ENCODE data around the gene DEPDC5. TPM values are rescaled to one million over a fixed set of nuclear protein-coding genes. Genes with fewer than 3 reads are reported as not detected.

DEPDC5 gene
- total RNA-seq, 5 donors from 2014 or later (not counting 1 experiment from before 2014, with no cell fraction given), result 40.3 to 52.7 (median 49.0) TPM

DNA sequence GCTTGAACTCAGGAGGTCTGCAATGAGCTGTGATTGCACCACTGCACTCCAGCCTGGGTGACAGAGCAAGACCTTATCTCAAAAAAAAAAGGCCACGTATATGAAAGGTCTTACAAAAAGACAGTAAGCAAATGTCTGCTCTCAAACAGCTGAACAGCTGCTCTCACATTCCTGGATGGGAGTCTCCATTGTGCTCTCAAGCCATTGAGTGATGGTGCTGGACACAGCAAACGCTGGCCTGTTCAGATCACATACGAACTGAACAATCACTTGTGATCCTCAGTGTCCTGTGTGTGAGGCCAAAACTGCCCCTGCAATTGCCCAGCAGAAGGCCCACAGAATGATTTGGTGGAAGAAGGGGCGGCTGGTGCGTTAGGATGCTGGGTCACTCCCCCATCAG is 156.2 kb downstream of the DEPDC5 start:
- H3K4me3 Mint-ChIP-seq, result no peak overlapping the region
- H3K9me3 ChIP-seq, result no peaks in the 10 kb centered on the region
- CTCF ChIA-PET, result no interaction called here
- POLR2A ChIA-PET, result no interaction called here
- no peak overlapping the region for H3K27ac ChIP-seq (ENCODE audit: low read length)
- H3K9me3 Mint-ChIP-seq, result no peaks in the 10 kb centered on the region
- no peak overlapping the region for H3K4me3 ChIP-seq (ENCODE audit: control insufficient read depth in 1 of 2, extremely low read depth in 1 of 2, low read length in 1 of 2)
- peaks cover 5 to 11% of the 10 kb centered on the region in 2 donors for H3K36me3 ChIP-seq (ENCODE audit: control insufficient read depth in 2 of 2, extremely low read depth in 1 of 2, insufficient read depth in 1 of 2, low read length in 1 of 2)
- no peaks in the 10 kb centered on the region for H3K4me1 ChIP-seq (ENCODE audit: control insufficient read depth in 1 of 2, extremely low read depth in 1 of 2, insufficient read depth in 2 of 2, low read length in 2 of 2)
- H3K27ac Mint-ChIP-seq, result no peak overlapping the region
- 92% methylated on average over 4 of the region's 5 CpGs for WGBS (ENCODE audit: insufficient coverage)
- H3K27me3 ChIP-seq (replicated peaks in 1 of 2; ENCODE audit: control insufficient read depth in 2 of 2, extremely low read depth in 1 of 2, insufficient read depth in 2 of 2, low read length in 1 of 2), result no peaks in the 10 kb centered on the region
- DNase-seq (no peak), ATAC-seq (replicated peaks in 1 of 4) (no peak)
- H3K4me1 Mint-ChIP-seq, result no peaks in the 10 kb centered on the region
- H3K36me3 Mint-ChIP-seq, result peaks cover 30% of the 10 kb centered on the region
- H3K27me3 Mint-ChIP-seq, result no peaks in the 10 kb centered on the region

DNA sequence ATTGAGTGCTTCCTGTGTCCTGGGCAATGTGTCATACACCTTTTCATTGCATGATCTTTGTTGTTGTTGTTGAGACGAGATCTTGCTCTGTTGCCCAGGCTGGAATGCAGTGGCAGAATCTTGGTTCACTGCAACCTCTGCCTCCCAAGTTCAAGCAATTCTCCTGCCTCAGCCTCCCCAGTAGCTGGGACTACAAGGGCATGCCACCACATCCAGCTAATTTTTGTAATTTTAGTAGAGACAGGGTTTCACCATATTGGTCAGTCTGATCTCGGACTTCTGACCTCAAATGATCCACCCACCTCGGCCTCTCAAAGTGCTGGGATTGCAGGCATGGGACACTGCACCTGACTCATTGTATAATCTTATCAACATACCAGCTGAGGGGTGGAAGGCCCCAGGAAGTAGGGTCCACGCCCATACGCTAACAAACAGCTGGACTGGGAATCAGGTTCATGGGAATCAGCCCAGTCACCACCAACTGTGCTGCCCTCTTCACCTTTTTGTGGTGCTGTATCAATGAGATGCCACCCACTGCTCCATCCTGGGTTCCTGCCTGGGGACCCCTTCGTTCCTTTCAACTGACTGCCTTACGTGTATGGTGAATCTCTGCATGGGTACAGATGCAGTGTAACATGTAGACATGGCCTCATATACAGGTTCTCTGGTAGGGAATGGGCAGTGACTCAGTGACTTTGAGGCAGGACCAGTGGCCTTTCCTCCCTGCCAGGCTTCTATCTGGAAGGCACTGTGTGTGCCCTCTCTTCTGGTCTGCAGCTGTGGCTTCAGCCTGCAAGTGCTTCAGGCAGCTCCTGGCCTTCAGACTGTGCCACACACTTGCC is 158.0 kb downstream of the DEPDC5 start:
- Mint-ChIP-seq H3K4me1 (peaks cover 0 to 2% (median 0%) of the 10 kb centered on the region in 3 donors), H3K36me3 (peaks cover 16% of the 10 kb centered on the region), H3K9me3 (no peaks in the 10 kb centered on the region), H3K27ac (no peak overlapping the region), H3K4me3 (no peak overlapping the region), H3K27me3 (no peaks in the 10 kb centered on the region)
- H3K4me1 ChIP-seq (ENCODE audit: control insufficient read depth in 1 of 2, extremely low read depth in 1 of 2, insufficient read depth in 2 of 2, low read length in 2 of 2), result no peaks in the 10 kb centered on the region
- ChIA-PET POLR2A (no interaction called here), CTCF (no interaction called here)
- ATAC-seq (replicated peaks in 1 of 4) (no peak), DNase-seq (no peak)
- H3K4me3 ChIP-seq (ENCODE audit: control insufficient read depth in 1 of 2, extremely low read depth in 1 of 2, low read length in 1 of 2), result no peak overlapping the region
- no peaks in the 10 kb centered on the region for H3K9me3 ChIP-seq
- no peaks in the 10 kb centered on the region for H3K27me3 ChIP-seq (replicated peaks in 1 of 2; ENCODE audit: control insufficient read depth in 2 of 2, extremely low read depth in 1 of 2, insufficient read depth in 2 of 2, low read length in 1 of 2)
- 100% methylated on average over 5 of the region's 7 CpGs for WGBS (ENCODE audit: insufficient coverage)
- H3K27ac ChIP-seq (ENCODE audit: low read length), result no peak overlapping the region
- H3K36me3 ChIP-seq (ENCODE audit: control insufficient read depth in 2 of 2, extremely low read depth in 1 of 2, insufficient read depth in 1 of 2, low read length in 1 of 2), result peaks cover under 1 to 5% of the 10 kb centered on the region in 2 donors

- ChIA-PET POLR2A (no interaction called here), CTCF (no interaction called here)
- Mint-ChIP-seq H3K9me3 (no peaks in the 10 kb centered on the region), H3K27me3 (no peaks in the 10 kb centered on the region), H3K36me3 (peaks cover 12% of the 10 kb centered on the region), H3K27ac (no peak overlapping the region), H3K4me1 (peaks cover 0 to 6% (median 2%) of the 10 kb centered on the region in 3 donors), H3K4me3 (no peak overlapping the region)
- Histone ChIP-seq H3K9me3 (no peaks in the 10 kb centered on the region), H3K27me3 (replicated peaks in 1 of 2; ENCODE audit: control insufficient read depth in 2 of 2, extremely low read depth in 1 of 2, insufficient read depth in 2 of 2, low read length in 1 of 2) (no peaks in the 10 kb centered on the region), H3K4me1 (ENCODE audit: control insufficient read depth in 1 of 2, extremely low read depth in 1 of 2, insufficient read depth in 2 of 2, low read length in 2 of 2) (peaks cover 0 to 4% of the 10 kb centered on the region in 2 experiments), H3K27ac (ENCODE audit: low read length) (no peak overlapping the region), H3K4me3 (ENCODE audit: control insufficient read depth in 1 of 2, extremely low read depth in 1 of 2, low read length in 1 of 2) (no peak overlapping the region), H3K36me3 (ENCODE audit: control insufficient read depth in 2 of 2, extremely low read depth in 1 of 2, insufficient read depth in 1 of 2, low read length in 1 of 2) (peaks cover 0 to 5% of the 10 kb centered on the region in 2 donors)
- no CpG with 5 or more reads among the region's 1 CpG for WGBS (ENCODE audit: insufficient coverage)
- ATAC-seq (replicated peaks in 1 of 4) (no peak), DNase-seq (no peak)
Observed at GRCh38 chr22:31912407-31912743, 158.6 kb downstream of the DEPDC5 start.

DNA sequence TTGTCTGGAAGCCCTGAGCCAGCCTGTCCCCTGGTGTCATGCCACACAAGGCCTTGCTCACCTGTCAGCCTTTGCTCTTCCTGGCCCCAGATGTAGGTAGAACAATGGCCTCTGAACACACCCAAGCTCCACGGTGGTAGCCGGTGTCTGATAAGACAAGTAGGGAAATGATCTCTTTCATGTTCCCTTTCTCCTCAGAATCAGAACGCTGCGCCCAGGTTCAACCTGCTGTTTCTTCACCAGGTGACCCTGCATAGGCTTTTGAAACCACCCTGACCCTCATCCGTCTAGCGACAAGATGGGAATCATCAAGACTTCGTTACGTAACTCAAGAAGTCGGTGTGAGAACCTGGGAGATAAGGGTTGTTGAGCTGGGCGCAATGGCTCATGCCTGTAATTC is 161.8 kb downstream of the DEPDC5 start:
- Histone ChIP-seq H3K9me3 (no peaks in the 10 kb centered on the region), H3K27ac (ENCODE audit: low read length) (no peak overlapping the region), H3K4me3 (ENCODE audit: control insufficient read depth in 1 of 2, extremely low read depth in 1 of 2, low read length in 1 of 2) (no peak overlapping the region), H3K4me1 (ENCODE audit: control insufficient read depth in 1 of 2, extremely low read depth in 1 of 2, insufficient read depth in 2 of 2, low read length in 2 of 2) (peaks cover 0 to 7% of the 10 kb centered on the region in 2 experiments), H3K27me3 (replicated peaks in 1 of 2; ENCODE audit: control insufficient read depth in 2 of 2, extremely low read depth in 1 of 2, insufficient read depth in 2 of 2, low read length in 1 of 2) (no peaks in the 10 kb centered on the region), H3K36me3 (ENCODE audit: control insufficient read depth in 2 of 2, extremely low read depth in 1 of 2, insufficient read depth in 1 of 2, low read length in 1 of 2) (no peaks in the 10 kb centered on the region)
- no peak overlapping the region for H3K27ac Mint-ChIP-seq
- CTCF ChIA-PET, result no interaction called here
- H3K4me1 Mint-ChIP-seq, result peaks cover 0 to 10% (median 5%) of the 10 kb centered on the region in 3 donors
- H3K4me3 Mint-ChIP-seq, result no peak overlapping the region
- no peaks in the 10 kb centered on the region for H3K9me3 Mint-ChIP-seq
- ATAC-seq (replicated peaks in 1 of 4), result no peak
- no peaks in the 10 kb centered on the region for H3K36me3 Mint-ChIP-seq
- POLR2A ChIA-PET, result no interaction called here
- H3K27me3 Mint-ChIP-seq, result no peaks in the 10 kb centered on the region
- DNase-seq, result no peak
- 100% methylated on average over 4 of the region's 10 CpGs for WGBS (ENCODE audit: insufficient coverage)

- Histone ChIP-seq H3K9me3 (no peaks in the 10 kb centered on the region), H3K27ac (ENCODE audit: low read length) (no peak overlapping the region), H3K4me1 (ENCODE audit: control insufficient read depth in 1 of 2, extremely low read depth in 1 of 2, insufficient read depth in 2 of 2, low read length in 2 of 2) (peaks cover 0 to 7% of the 10 kb centered on the region in 2 experiments), H3K27me3 (replicated peaks in 1 of 2; ENCODE audit: control insufficient read depth in 2 of 2, extremely low read depth in 1 of 2, insufficient read depth in 2 of 2, low read length in 1 of 2) (no peaks in the 10 kb centered on the region), H3K36me3 (ENCODE audit: control insufficient read depth in 2 of 2, extremely low read depth in 1 of 2, insufficient read depth in 1 of 2, low read length in 1 of 2) (no peaks in the 10 kb centered on the region), H3K4me3 (ENCODE audit: control insufficient read depth in 1 of 2, extremely low read depth in 1 of 2, low read length in 1 of 2) (no peak overlapping the region)
- 30% methylated on average over 6 of the region's 17 CpGs for WGBS (ENCODE audit: insufficient coverage)
- ChIA-PET CTCF (no interaction called here), POLR2A (no interaction called here)
- no peaks in the 10 kb centered on the region for H3K9me3 Mint-ChIP-seq
- H3K4me3 Mint-ChIP-seq, result peak overlapping the region in 1 of 3 donors; percentile 15
- DNase-seq, result peak in 1 of 35 experiments; percentile 28
- H3K27me3 Mint-ChIP-seq, result no peaks in the 10 kb centered on the region
- peak overlapping the region in 1 of 2 donors; percentile 22 for H3K27ac Mint-ChIP-seq
- no peaks in the 10 kb centered on the region for H3K36me3 Mint-ChIP-seq
- H3K4me1 Mint-ChIP-seq, result peaks cover 0 to 10% (median 5%) of the 10 kb centered on the region in 3 donors
- peak in 1 of 4 experiments; percentile 35 for ATAC-seq (replicated peaks in 1 of 4)
Observed at GRCh38 chr22:31917227-31917921, 163.6 kb downstream of the DEPDC5 start.

GRCh38 chr22:31919730-31920129 is 165.9 kb downstream of the DEPDC5 start:
- Histone ChIP-seq H3K4me1 (ENCODE audit: control insufficient read depth in 1 of 2, extremely low read depth in 1 of 2, insufficient read depth in 2 of 2, low read length in 2 of 2) (peaks cover 0 to 7% of the 10 kb centered on the region in 2 experiments), H3K4me3 (ENCODE audit: control insufficient read depth in 1 of 2, extremely low read depth in 1 of 2, low read length in 1 of 2) (no peak overlapping the region), H3K36me3 (ENCODE audit: control insufficient read depth in 2 of 2, extremely low read depth in 1 of 2, insufficient read depth in 1 of 2, low read length in 1 of 2) (no peaks in the 10 kb centered on the region), H3K27me3 (replicated peaks in 1 of 2; ENCODE audit: control insufficient read depth in 2 of 2, extremely low read depth in 1 of 2, insufficient read depth in 2 of 2, low read length in 1 of 2) (peaks cover 0 to 10% of the 10 kb centered on the region in 2 experiments), H3K9me3 (no peaks in the 10 kb centered on the region), H3K27ac (ENCODE audit: low read length) (no peak overlapping the region)
- H3K27me3 Mint-ChIP-seq, result peaks cover 0 to 2% of the 10 kb centered on the region in 2 donors
- no peaks in the 10 kb centered on the region for H3K36me3 Mint-ChIP-seq
- H3K4me3 Mint-ChIP-seq, result no peak overlapping the region
- no peaks in the 10 kb centered on the region for H3K9me3 Mint-ChIP-seq
- DNase-seq, result no peak
- ChIA-PET CTCF (no interaction called here), POLR2A (no interaction called here)
- no peak overlapping the region for H3K27ac Mint-ChIP-seq
- no peak for ATAC-seq (replicated peaks in 1 of 4)
- 80% methylated on average over 2 of the region's 3 CpGs for WGBS (ENCODE audit: insufficient coverage)
- peaks cover 0 to 13% (median 5%) of the 10 kb centered on the region in 3 donors for H3K4me1 Mint-ChIP-seq

All from T-cell (primary cell).